Activated CD4-positive, alpha-beta memory T cell treated with anti-CD3 and anti-CD28 coated beads, Interleukin-2, amount 10 ng/mL, durations not matched to agents 7 days and 5 days (primary cell): ENCODE data around the gene LDAH. TPM values are rescaled to one million over a fixed set of nuclear protein-coding genes. Genes with fewer than 3 reads are reported as not detected.

Source experiments
- CTCF ChIA-PET: fragments of 350-600 bp; sonication (Branson Sonifier 250); formaldehyde crosslinking; loops from one replicate; lab custom pipeline; 2021; ENCODE audit warnings: antibody characterized with exemption, inconsistent platforms; lab: Charles Lee
- POLR2A ChIA-PET: fragments of 350-600 bp; sonication (Branson Sonifier 250); formaldehyde crosslinking; loops from one replicate; lab custom pipeline; 2021; ENCODE audit warnings: antibody characterized with exemption; lab: Charles Lee
- DNase-seq: peaks from one replicate; pipeline ENCODE4 v3.0.0-alpha.2; 2020
- H3K27ac Mint-ChIP-seq: one replicate; pipeline ENCODE4 v1.8.0; 2021; ENCODE audit warnings: mild to moderate bottlenecking, mixed read lengths
- H3K27me3 Mint-ChIP-seq: one replicate; pipeline ENCODE4 v1.8.0; 2021; ENCODE audit warnings: mixed read lengths
- H3K36me3 Mint-ChIP-seq: one replicate; pipeline ENCODE4 v1.8.0; 2021; ENCODE audit warnings: low read depth, mixed read lengths
- H3K4me1 Mint-ChIP-seq: one replicate; pipeline ENCODE4 v1.8.0; 2021; ENCODE audit warnings: mixed read lengths
- H3K4me3 Mint-ChIP-seq: one replicate; pipeline ENCODE4 v1.8.0; 2021; ENCODE audit warnings: mild to moderate bottlenecking, mixed read lengths
- H3K9me3 Mint-ChIP-seq: one replicate; pipeline ENCODE4 v1.8.0; 2021; ENCODE audit warnings: mixed read lengths
- total RNA-seq, 2 experiments: library from RNA; stranded (reverse); gene quantifications; one replicate each; pipeline ENCODE4 v1.2.3, GENCODE V29; 2021

Gene LDAH
- total RNA-seq, 2 experiments from 2014 or later: 26.4 to 28.1 TPM

- H3K4me1 Mint-ChIP-seq: no peaks in the 10 kb centered on the region
- H3K4me3 Mint-ChIP-seq: no peak overlapping the region
- peaks cover under 1% of the 10 kb centered on the region for H3K36me3 Mint-ChIP-seq
- DNase-seq: no peak
- ChIA-PET POLR2A (interaction anchor here (0.9 kb wide), 1 partner anchor 12 kb away, joined by 3 read pairs; no protein-coding TSS in a partner anchor), CTCF (no interaction called here)
- H3K27ac Mint-ChIP-seq: no peak overlapping the region
- no peaks in the 10 kb centered on the region for H3K27me3 Mint-ChIP-seq
- H3K9me3 Mint-ChIP-seq: no peaks in the 10 kb centered on the region
Observed at GRCh38 chr2:20704886-20705285, 118.0 kb downstream of the LDAH start.

DNA sequence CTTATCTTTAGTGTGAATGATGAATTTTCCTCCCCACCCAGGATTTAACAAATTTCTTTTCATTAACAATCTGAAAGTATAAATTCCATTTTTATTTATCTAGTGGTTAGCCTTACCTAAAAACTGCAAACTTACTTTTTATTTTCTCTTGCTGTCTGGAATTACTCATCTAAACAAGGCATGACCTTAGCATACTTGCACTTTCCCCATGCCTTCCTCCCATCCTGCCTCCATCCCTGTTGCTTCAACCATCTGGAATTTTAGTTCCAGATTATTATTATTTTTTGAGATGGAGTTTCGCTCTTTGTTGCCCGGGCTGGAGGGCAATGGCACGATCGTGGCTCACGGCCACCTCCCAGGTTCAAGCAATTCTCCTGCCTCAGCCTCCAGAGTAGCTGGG, 120.3 kb downstream of the LDAH start:
- H3K27me3 Mint-ChIP-seq: no peaks in the 10 kb centered on the region
- no peak overlapping the region for H3K27ac Mint-ChIP-seq
- DNase-seq: no peak
- CTCF ChIA-PET: no interaction called here
- no peak overlapping the region for H3K4me3 Mint-ChIP-seq
- no peaks in the 10 kb centered on the region for H3K9me3 Mint-ChIP-seq
- peaks cover 9% of the 10 kb centered on the region for H3K4me1 Mint-ChIP-seq
- POLR2A ChIA-PET: interaction anchor here (1.0 kb wide), 1 partner anchor 10 kb away, joined by 3 read pairs; no protein-coding TSS in a partner anchor
- peaks cover 2% of the 10 kb centered on the region for H3K36me3 Mint-ChIP-seq

- Mint-ChIP-seq H3K4me3 (no peak overlapping the region), H3K36me3 (peaks cover 2% of the 10 kb centered on the region), H3K9me3 (no peaks in the 10 kb centered on the region), H3K27me3 (no peaks in the 10 kb centered on the region), H3K4me1 (peaks cover 9% of the 10 kb centered on the region), H3K27ac (no peak overlapping the region)
- ChIA-PET CTCF (no interaction called here), POLR2A (no interaction called here)
- no peak for DNase-seq
Observed at GRCh38 chr2:20698916-20699613, 123.8 kb downstream of the LDAH start.

DNA sequence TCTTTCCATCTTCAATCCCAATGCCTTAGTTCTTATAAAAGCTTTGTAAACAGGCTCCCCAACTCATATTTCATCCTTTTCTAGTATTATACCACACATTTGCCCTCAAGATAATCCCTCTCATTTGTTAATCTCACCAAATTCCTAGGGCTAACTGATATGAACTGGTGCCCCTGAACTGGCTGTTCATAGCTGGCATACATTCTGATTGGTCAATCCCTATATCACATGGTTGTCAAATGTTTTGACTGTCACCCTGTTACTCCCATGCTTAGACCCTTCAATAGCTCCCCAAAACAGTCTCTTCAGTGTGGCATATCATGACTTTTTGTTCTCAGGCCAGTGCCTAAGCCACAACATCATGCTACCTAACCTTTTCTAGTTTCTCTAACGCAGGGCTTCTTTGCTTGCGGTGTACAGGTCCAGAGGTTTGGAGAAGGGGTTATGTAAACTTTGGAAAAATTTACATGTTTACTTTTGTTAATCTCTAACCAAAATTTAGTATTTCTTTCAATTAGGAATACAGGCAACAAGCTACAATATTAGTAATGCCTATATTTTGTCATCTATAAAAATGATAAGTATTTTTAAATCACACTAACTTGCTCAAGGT, 125.5 kb downstream of the LDAH start:
- no peak overlapping the region for H3K27ac Mint-ChIP-seq
- DNase-seq: no peak
- H3K36me3 Mint-ChIP-seq: peaks cover 2% of the 10 kb centered on the region
- H3K9me3 Mint-ChIP-seq: no peaks in the 10 kb centered on the region
- ChIA-PET POLR2A (interaction anchor here (1.2 kb wide), 1 partner anchor 184 kb away, joined by 3 read pairs; no protein-coding TSS in a partner anchor), CTCF (interaction anchor here (0.5 to 0.9 kb wide), 2 partner anchors 37 to 283 kb away, joined by 3 read pairs; no protein-coding TSS in a partner anchor)
- H3K27me3 Mint-ChIP-seq: no peaks in the 10 kb centered on the region
- H3K4me1 Mint-ChIP-seq: peaks cover 9% of the 10 kb centered on the region
- no peak overlapping the region for H3K4me3 Mint-ChIP-seq

DNA sequence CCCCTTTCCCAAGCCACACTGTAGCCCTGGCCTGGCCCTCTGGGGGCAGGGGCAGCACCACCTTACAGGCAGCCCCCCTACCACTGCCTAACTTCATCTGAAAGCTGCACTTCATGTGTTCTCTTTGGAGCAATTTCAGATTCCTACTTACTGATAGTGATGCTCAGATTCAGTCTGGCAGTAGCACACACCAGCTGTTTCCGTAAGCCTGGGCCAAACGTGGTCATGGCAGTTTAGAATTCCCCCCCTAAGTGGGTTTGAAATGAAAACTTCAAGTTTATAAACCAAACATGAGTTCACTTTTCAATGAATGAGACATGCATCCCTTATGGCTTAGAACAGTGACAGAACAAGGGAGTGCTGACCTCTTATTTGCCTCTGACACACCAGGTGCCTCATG, 126.5 kb downstream of the LDAH start:
- H3K36me3 Mint-ChIP-seq: peaks cover 2% of the 10 kb centered on the region
- H3K27ac Mint-ChIP-seq: no peak overlapping the region
- DNase-seq: no peak
- H3K27me3 Mint-ChIP-seq: no peaks in the 10 kb centered on the region
- H3K4me1 Mint-ChIP-seq: peaks cover 9% of the 10 kb centered on the region
- CTCF ChIA-PET: no interaction called here
- no peak overlapping the region for H3K4me3 Mint-ChIP-seq
- POLR2A ChIA-PET: no interaction called here
- no peaks in the 10 kb centered on the region for H3K9me3 Mint-ChIP-seq

DNA sequence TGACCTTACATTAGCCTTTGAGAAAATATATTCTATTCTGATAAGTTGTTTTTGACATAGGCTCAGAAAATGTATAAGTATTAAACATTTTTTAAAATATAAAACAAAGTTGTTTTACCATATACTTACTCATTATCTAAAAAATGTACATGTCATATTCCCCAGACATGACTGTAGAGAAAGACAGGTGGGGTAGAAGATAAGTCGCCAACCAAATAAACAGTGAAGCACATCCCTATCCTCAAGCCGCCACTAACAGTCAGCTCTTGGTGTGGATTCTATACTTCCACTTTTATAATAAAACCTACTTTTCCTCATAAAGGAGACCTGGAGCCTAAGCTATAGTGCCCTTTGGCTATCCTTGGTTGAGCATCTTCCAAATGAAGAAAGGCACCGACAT, 129.6 kb downstream of the LDAH start:
- H3K36me3 Mint-ChIP-seq: peaks cover 8% of the 10 kb centered on the region
- CTCF ChIA-PET: interaction anchor here (1.0 to 1.7 kb wide), 4 partner anchors 32 to 270 kb away, joined by 3 to 6 read pairs (median 5); no protein-coding TSS in a partner anchor
- POLR2A ChIA-PET: no interaction called here

GRCh38 chr2:20692081-20692480, 130.8 kb downstream of the LDAH start:
- Mint-ChIP-seq H3K27me3 (no peaks in the 10 kb centered on the region), H3K4me3 (no peak overlapping the region), H3K27ac (no peak overlapping the region), H3K9me3 (peaks cover 4% of the 10 kb centered on the region), H3K36me3 (peaks cover 13% of the 10 kb centered on the region), H3K4me1 (no peaks in the 10 kb centered on the region)
- no peak for DNase-seq
- POLR2A ChIA-PET: interaction anchor here (0.9 kb wide), 1 partner anchor 11 kb away, joined by 3 read pairs; no protein-coding TSS in a partner anchor
- CTCF ChIA-PET: interaction anchor here (1.3 to 1.7 kb wide), 3 partner anchors 15 to 41 kb away, joined by 3 to 6 read pairs (median 6); no protein-coding TSS in a partner anchor

More for the DNA sequence above, 129.6 kb downstream of the LDAH start:
- no peak for DNase-seq
- no peaks in the 10 kb centered on the region for H3K27me3 Mint-ChIP-seq
- no peak overlapping the region for H3K4me3 Mint-ChIP-seq
- H3K4me1 Mint-ChIP-seq: no peaks in the 10 kb centered on the region
- no peak overlapping the region for H3K27ac Mint-ChIP-seq
- H3K9me3 Mint-ChIP-seq: peaks cover 4% of the 10 kb centered on the region

- ChIA-PET POLR2A (no interaction called here), CTCF (interaction anchor here (1.3 kb wide), 1 partner anchor 14 kb away, joined by 3 read pairs; no protein-coding TSS in a partner anchor)
- Mint-ChIP-seq H3K4me3 (no peak overlapping the region), H3K4me1 (no peaks in the 10 kb centered on the region), H3K27ac (no peak overlapping the region), H3K36me3 (peaks cover 16% of the 10 kb centered on the region), H3K27me3 (no peaks in the 10 kb centered on the region), H3K9me3 (peaks cover 4% of the 10 kb centered on the region)
- DNase-seq: no peak
Observed at GRCh38 chr2:20691076-20691734, 131.7 kb downstream of the LDAH start.

GRCh38 chr2:20689428-20690264, 133.3 kb downstream of the LDAH start:
- no peak overlapping the region for H3K27ac Mint-ChIP-seq
- POLR2A ChIA-PET: no interaction called here
- peaks cover 17% of the 10 kb centered on the region for H3K36me3 Mint-ChIP-seq
- CTCF ChIA-PET: interaction anchor here (1.2 kb wide), 1 partner anchor 14 kb away, joined by 3 read pairs; no protein-coding TSS in a partner anchor
- H3K4me3 Mint-ChIP-seq: no peak overlapping the region
- H3K4me1 Mint-ChIP-seq: no peaks in the 10 kb centered on the region
- H3K27me3 Mint-ChIP-seq: no peaks in the 10 kb centered on the region
- peaks cover 4% of the 10 kb centered on the region for H3K9me3 Mint-ChIP-seq
- no peak for DNase-seq

- Mint-ChIP-seq H3K36me3 (peaks cover 23% of the 10 kb centered on the region), H3K27me3 (no peaks in the 10 kb centered on the region), H3K4me1 (peaks cover 8% of the 10 kb centered on the region), H3K27ac (no peak overlapping the region), H3K9me3 (peaks cover 4% of the 10 kb centered on the region), H3K4me3 (no peak overlapping the region)
- POLR2A ChIA-PET: no interaction called here
- CTCF ChIA-PET: no interaction called here
- DNase-seq: no peak
Observed at GRCh38 chr2:20687260-20687832, 135.6 kb downstream of the LDAH start.

- Mint-ChIP-seq H3K27ac (no peak overlapping the region), H3K36me3 (peaks cover 23% of the 10 kb centered on the region), H3K4me3 (no peak overlapping the region), H3K4me1 (peaks cover 17% of the 10 kb centered on the region), H3K9me3 (peaks cover 4% of the 10 kb centered on the region), H3K27me3 (no peaks in the 10 kb centered on the region)
- CTCF ChIA-PET: interaction anchor here (1.1 to 1.8 kb wide), 3 partner anchors 19 to 278 kb away, joined by 3 to 5 read pairs (median 4); no protein-coding TSS in a partner anchor
- no peak for DNase-seq
- POLR2A ChIA-PET: no interaction called here
Observed at GRCh38 chr2:20684581-20685063, 138.3 kb downstream of the LDAH start.
